Endothelial cell of umbilical vein (primary cell): ENCODE data around the gene ABCG2. TPM values are rescaled to one million over a fixed set of nuclear protein-coding genes. Genes with fewer than 3 reads are reported as not detected.

Source experiments
- BruUV-seq: library from RNA; stranded (reverse); fragments of 400-500 nt; replicated peaks from 2 replicates; lab custom pipeline; 2021; lab: Mats Ljungman, UMichigan
- CTCF ChIA-PET: fragments of 300-600, 350-600 bp; sonication (Branson Sonifier 250); formaldehyde crosslinking; loops from one replicate; lab custom pipeline; 2021; ENCODE audit warnings: antibody characterized with exemption, inconsistent platforms; lab: Charles Lee
- POLR2A ChIA-PET: fragments of 300-600, 350-600 bp; sonication (Branson Sonifier 250); formaldehyde crosslinking; loops from one replicate; lab custom pipeline; 2021; ENCODE audit warnings: antibody characterized with exemption, inconsistent platforms; lab: Charles Lee
- DNase-seq: peaks from one replicate; pipeline ENCODE4 v3.0.0-alpha.2; 2011; ENCODE audit warnings: low read depth, low spot score
- FAIRE-seq: peaks from 2 replicates; lab custom pipeline; 2011; peaks lifted over from hg19 to GRCh38; lab: Jason Lieb, UNC
- H2AFZ ChIP-seq: 2 replicates; pipeline ENCODE4 v1.6.0; 2012; ENCODE audit warnings: low read depth, low read length, control low read depth, inconsistent platforms
- H3K27ac ChIP-seq: 2 replicates; pipeline ENCODE4 v1.5.1; 2011; ENCODE audit warnings: low read depth, mild to moderate bottlenecking, control low read depth, low read length, moderate library complexity; ENCODE audit not compliant: insufficient read depth
- H3K27me3 ChIP-seq, 2 experiments: 2 replicates each; pipeline versions ENCODE4 v1.6.0 to v1.6.1; 2011; ENCODE audit warnings: low read length in 2 of 2, mixed read lengths in 1 of 2; ENCODE audit not compliant: control insufficient read depth in 2 of 2, insufficient read depth in 2 of 2
- H3K36me3 ChIP-seq, 2 experiments: 2 replicates in 1 of 2; 3 replicates in 1 of 2; pipeline ENCODE4 v1.5.1; 2011; ENCODE audit warnings: low read length in 2 of 2, mild to moderate bottlenecking in 1 of 2, moderate library complexity in 1 of 2; ENCODE audit not compliant: control insufficient read depth in 2 of 2, insufficient read depth in 2 of 2; ENCODE audit errors: extremely low read depth in 1 of 2
- H3K4me1 ChIP-seq: 3 replicates; pipeline ENCODE4 v1.5.1; 2011; ENCODE audit warnings: mild to moderate bottlenecking, low read length; ENCODE audit not compliant: control insufficient read depth, insufficient read depth; ENCODE audit errors: extremely low read depth
- H3K4me2 ChIP-seq: 2 replicates; pipeline ENCODE4 v1.6.1; 2011; ENCODE audit warnings: low read length, control low read depth, mixed read lengths; ENCODE audit not compliant: insufficient read depth
- H3K4me3 ChIP-seq, 3 experiments: fragments of 200-600 bp in 1 of 3; sonication (generic), shearing (Covaris generic) in 1 of 3; replicated peaks in 1 of 3; 2 replicates each; pipeline ENCODE4 v1.5.1; 2011 to 2016; ENCODE audit warnings: control low read depth in 3 of 3, low read length in 3 of 3, mild to moderate bottlenecking in 2 of 3, inconsistent platforms in 1 of 3, low read depth in 1 of 3, moderate library complexity in 1 of 3; ENCODE audit not compliant: insufficient read depth in 1 of 3
- H3K79me2 ChIP-seq: 2 replicates; pipeline ENCODE4 v1.6.0; 2012; ENCODE audit warnings: low read length, inconsistent platforms; ENCODE audit not compliant: control insufficient read depth, insufficient read depth
- H3K9ac ChIP-seq: replicated peaks from 2 replicates; pipeline ENCODE3; 2011; ENCODE audit warnings: low read length, control low read depth; ENCODE audit not compliant: insufficient read depth; ENCODE audit errors: extremely low read depth
- H3K9me1 ChIP-seq: replicated peaks from 3 replicates; pipeline ENCODE4 v1.6.0; 2011; ENCODE audit warnings: mild to moderate bottlenecking, low read length; ENCODE audit not compliant: control insufficient read depth, insufficient read depth; ENCODE audit errors: extremely low read depth
- H3K9me3 ChIP-seq: replicated peaks from 2 replicates; pipeline ENCODE4 v1.5.1; 2012; ENCODE audit warnings: low read length, inconsistent platforms; ENCODE audit not compliant: control insufficient read depth, insufficient read depth
- H4K20me1 ChIP-seq: replicated peaks from 2 replicates; pipeline ENCODE3; 2011; ENCODE audit warnings: mild to moderate bottlenecking, low read length; ENCODE audit not compliant: control insufficient read depth, insufficient read depth; ENCODE audit errors: extremely low read depth
- EZH2 ChIP-seq: IDR thresholded peaks from 2 replicates; pipeline ENCODE4 v1.6.1; 2012; ENCODE audit warnings: borderline replicate concordance, low read depth, mild to moderate bottlenecking, moderate library complexity, low read length, inconsistent platforms; ENCODE audit not compliant: severe bottlenecking
- FOS ChIP-seq: IDR thresholded peaks from 2 replicates; pipeline ENCODE4 v1.6.1; 2011; ENCODE audit warnings: mild to moderate bottlenecking, low read length, moderate library complexity, borderline replicate concordance; ENCODE audit not compliant: insufficient read depth
- GATA2 ChIP-seq: IDR thresholded peaks from 2 replicates; pipeline ENCODE4 v1.7.0; 2011; ENCODE audit warnings: low read depth, mild to moderate bottlenecking, moderate library complexity, mixed read lengths, low read length; ENCODE audit not compliant: insufficient read length, insufficient read depth
- JUN ChIP-seq: IDR thresholded peaks from 2 replicates; pipeline ENCODE4 v1.6.1; 2011; ENCODE audit warnings: borderline replicate concordance, low read depth; ENCODE audit not compliant: insufficient read length, insufficient read depth
- MAX ChIP-seq: IDR thresholded peaks from 2 replicates; pipeline ENCODE4 v1.6.1; 2011; ENCODE audit not compliant: insufficient read depth, insufficient read length
- MYC ChIP-seq: IDR thresholded peaks from one replicate; pipeline ENCODE4 v1.6.1; 2011; ENCODE audit warnings: mild to moderate bottlenecking, low read depth, low read length
- POLR2A ChIP-seq: IDR thresholded peaks from 2 replicates; pipeline ENCODE4 v1.6.1; 2012; ENCODE audit warnings: low read depth, mild to moderate bottlenecking, control low read depth, low read length
- POLR2AphosphoS5 ChIP-seq: IDR thresholded peaks from 2 replicates; pipeline ENCODE4 v1.6.1; 2012; ENCODE audit warnings: low read depth, mild to moderate bottlenecking, control low read depth, low read length, moderate library complexity; ENCODE audit not compliant: insufficient read depth
- dilution Hi-C: fragments of 300-500 bp; cut with MboI; formaldehyde crosslinking; loops from one replicate; pipeline ENCODE4 v1.15.0; 2019; ENCODE audit warnings: low sequenced_read_pairs; ENCODE audit not compliant: extremely low pct_ligation_motif_present
- intact Hi-C: fragments of 100-400 bp; cut with micrococcal nuclease; formaldehyde crosslinking; loops from one replicate; pipeline ENCODE4 v1.10.0; 2022
- polyA plus RNA-seq, 4 experiments: library from polyadenylated mRNA; depleted of rRNA in 3 of 4; stranded (reverse) in 3 of 4; unstranded in 1 of 4; fragments of >200 nt; gene quantifications; 2 replicates each; pipeline versions ENCODE4 v1.2.1 to v1.2.3, GENCODE V29; 2011 to 2012; ENCODE audit warnings: missing spikeins in 1 of 4
- total RNA-seq: library from RNA; stranded (reverse); gene quantifications from 2 replicates; pipeline ENCODE4 v1.2.3, GENCODE V29; 2021
- TF ChIP-seq, protein P1 (sequence below), 2 donors: IDR thresholded peaks; 1 replicate in 1 of 2; 2 replicates in 1 of 2; pipeline ENCODE4 v1.5.1; 2011; ENCODE audit warnings: low read length in 2 of 2, mild to moderate bottlenecking in 2 of 2, moderate library complexity in 2 of 2, control low read depth in 1 of 2, inconsistent platforms in 1 of 2, low read depth in 1 of 2; ENCODE audit not compliant: insufficient read depth in 1 of 2; ENCODE audit errors: extremely low read depth in 1 of 2

ABCG2 gene
- total and polyA plus RNA-seq, 2 donors (not counting 3 experiments of a cell fraction or from before 2014, with no cell fraction given) = 3.4 to 5.0 TPM

DNA sequence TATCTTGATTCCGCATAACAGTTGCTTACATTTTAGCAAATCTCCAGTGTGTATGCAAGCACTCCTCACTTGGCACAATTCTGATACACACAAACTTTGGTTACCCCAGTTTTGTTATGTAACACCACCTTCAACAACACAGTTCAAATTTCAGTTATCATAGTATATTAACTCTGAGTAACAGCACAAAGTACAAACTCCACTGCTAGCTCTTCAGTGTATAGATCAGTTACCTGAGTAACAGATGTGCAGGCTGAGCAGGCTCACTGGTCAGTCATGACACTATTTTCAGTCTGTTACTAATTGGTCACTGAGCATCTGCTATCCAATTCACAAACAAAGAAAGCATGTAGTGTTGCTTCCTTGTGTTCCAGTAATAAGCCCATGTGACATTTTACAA, 95.6 kb downstream of the ABCG2 start:
- Histone ChIP-seq H3K4me1 (peaks cover 6% of the 10 kb centered on the region), H3K27me3 (no peaks in the 10 kb centered on the region), H3K9me1 (no peaks in the 10 kb centered on the region), H2AFZ (no peak overlapping the region), H3K27ac (no peak overlapping the region), H3K9me3 (no peaks in the 10 kb centered on the region), H3K4me2 (no peak overlapping the region), H3K4me3 (no peak overlapping the region), H4K20me1 (no peaks in the 10 kb centered on the region), H3K9ac (no peak overlapping the region), H3K79me2 (no peaks in the 10 kb centered on the region), H3K36me3 (peaks cover 0 to 10% of the 10 kb centered on the region in 2 experiments)
- DNase-seq (no peak), FAIRE-seq (no peak)
- dilution Hi-C loops = no loop called here
- ChIA-PET POLR2A (no interaction called here), CTCF (interaction anchor here (2.1 to 2.6 kb wide), 2 partner anchors 8 to 148 kb away, joined by 8 to 11 read pairs; no protein-coding TSS in a partner anchor)
- BruUV-seq = no TSS peak
- intact Hi-C loops = no loop called here
- TF ChIP-seq GATA2 (no peak), MYC (no peak), POLR2AphosphoS5 (no peak), MAX (no peak), POLR2A (no peak), FOS (no peak), JUN (no peak), EZH2 (no peak)
- TF ChIP-seq, protein P1, sequence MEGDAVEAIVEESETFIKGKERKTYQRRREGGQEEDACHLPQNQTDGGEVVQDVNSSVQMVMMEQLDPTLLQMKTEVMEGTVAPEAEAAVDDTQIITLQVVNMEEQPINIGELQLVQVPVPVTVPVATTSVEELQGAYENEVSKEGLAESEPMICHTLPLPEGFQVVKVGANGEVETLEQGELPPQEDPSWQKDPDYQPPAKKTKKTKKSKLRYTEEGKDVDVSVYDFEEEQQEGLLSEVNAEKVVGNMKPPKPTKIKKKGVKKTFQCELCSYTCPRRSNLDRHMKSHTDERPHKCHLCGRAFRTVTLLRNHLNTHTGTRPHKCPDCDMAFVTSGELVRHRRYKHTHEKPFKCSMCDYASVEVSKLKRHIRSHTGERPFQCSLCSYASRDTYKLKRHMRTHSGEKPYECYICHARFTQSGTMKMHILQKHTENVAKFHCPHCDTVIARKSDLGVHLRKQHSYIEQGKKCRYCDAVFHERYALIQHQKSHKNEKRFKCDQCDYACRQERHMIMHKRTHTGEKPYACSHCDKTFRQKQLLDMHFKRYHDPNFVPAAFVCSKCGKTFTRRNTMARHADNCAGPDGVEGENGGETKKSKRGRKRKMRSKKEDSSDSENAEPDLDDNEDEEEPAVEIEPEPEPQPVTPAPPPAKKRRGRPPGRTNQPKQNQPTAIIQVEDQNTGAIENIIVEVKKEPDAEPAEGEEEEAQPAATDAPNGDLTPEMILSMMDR (IDR thresholded peaks at IDR 0.05; ENCODE audit: extremely low read depth in 1 of 2, insufficient read depth in 1 of 2, low read depth in 1 of 2, low read length in 2 of 2) = no peak
